Iris pigment epithelial cell (primary cell): ENCODE data around the gene GIPR.
"Not testable (repeated sequence)": the region's sequence is repeated elsewhere in the genome, so short reads cannot be mapped to it uniquely, and the experiment has no call there.

Experiments
- DNase-seq: peaks from one replicate; pipeline ENCODE4 v3.0.0-alpha.2; 2011; ENCODE audit warnings: low read depth

Gene GIPR, protein sequence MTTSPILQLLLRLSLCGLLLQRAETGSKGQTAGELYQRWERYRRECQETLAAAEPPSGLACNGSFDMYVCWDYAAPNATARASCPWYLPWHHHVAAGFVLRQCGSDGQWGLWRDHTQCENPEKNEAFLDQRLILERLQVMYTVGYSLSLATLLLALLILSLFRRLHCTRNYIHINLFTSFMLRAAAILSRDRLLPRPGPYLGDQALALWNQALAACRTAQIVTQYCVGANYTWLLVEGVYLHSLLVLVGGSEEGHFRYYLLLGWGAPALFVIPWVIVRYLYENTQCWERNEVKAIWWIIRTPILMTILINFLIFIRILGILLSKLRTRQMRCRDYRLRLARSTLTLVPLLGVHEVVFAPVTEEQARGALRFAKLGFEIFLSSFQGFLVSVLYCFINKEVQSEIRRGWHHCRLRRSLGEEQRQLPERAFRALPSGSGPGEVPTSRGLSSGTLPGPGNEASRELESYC

GRCh38 chr19:45667620-45668341 lies at the start of gene GIPR:
TSS of gene GIPR (plus strand) at chr19:45668221. CDS start at chr19:45669521, 1,300 bp downstream.
- DNase-seq = no peak

DNA sequence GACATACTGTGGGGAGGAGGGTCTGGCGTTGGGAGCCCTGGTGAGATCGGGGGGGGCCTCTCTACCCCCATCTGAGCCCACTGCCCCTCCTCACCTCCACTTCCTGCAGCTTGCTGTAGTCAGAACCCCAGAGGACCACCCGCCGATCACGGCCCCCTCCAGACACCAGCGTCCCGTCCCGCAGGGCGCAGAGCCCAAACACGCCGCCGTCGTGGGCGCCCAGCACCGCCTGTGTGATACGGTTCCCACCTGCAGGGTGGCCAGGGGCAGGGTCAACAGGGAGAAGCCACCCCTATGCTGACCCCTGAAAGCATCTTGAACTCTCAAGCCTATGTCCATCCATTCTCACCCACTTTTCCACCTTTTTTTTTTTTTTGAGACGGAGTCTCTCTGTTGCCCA lies 46.6 kb upstream of the GIPR start:
- no peak for DNase-seq

DNA sequence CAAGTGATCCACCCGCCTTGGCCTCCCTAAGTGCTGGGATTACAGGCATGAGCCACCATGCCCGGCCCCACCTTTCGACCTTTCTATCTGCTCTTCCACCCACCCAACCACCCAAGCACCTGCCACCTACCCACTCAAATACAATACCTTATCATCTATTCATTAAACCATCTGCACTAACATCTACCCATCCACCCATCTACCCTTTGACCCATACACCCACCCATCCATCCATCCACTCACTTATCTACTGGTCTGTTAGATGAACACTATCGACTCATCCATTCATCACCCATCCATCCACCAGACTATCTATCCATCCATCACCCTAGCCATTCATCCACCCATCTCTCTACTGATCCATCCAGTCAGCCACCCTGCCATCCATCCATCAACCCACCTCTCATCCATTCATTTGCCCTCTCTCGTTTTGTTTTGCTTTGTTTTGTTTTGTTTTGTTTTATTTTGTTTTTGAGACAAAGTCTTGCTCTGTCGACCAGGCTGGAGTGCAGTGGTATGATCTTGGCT lies 46.0 kb upstream of the GIPR start:
- no peak for DNase-seq

GRCh38 chr19:45623984-45624383 lies 44.0 kb upstream of the GIPR start:
- no peak for DNase-seq

- not testable (repeated sequence) for DNase-seq
Observed at GRCh38 chr19:45628219-45628618, 39.8 kb upstream of the GIPR start.

DNA sequence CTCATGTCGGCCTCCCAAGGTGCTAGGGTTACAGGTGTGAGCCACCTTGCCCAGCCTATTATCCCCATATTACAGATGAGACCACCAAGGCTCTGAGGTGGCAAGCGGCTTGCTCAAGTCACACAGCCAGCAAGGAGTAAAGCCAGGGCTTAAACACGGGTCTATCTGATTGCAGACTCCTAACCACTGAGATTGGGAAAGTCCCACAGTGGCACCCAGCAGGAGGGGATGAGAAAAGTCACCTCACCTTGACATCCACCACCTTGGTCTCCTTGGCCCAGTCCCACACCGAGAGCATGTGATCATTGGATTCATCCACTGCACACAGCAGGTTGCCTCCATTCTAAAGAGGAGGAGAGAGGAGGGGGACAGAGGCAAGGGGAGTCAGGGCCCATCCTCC lies 38.3 kb upstream of the GIPR start:
- DNase-seq = no peak

DNA sequence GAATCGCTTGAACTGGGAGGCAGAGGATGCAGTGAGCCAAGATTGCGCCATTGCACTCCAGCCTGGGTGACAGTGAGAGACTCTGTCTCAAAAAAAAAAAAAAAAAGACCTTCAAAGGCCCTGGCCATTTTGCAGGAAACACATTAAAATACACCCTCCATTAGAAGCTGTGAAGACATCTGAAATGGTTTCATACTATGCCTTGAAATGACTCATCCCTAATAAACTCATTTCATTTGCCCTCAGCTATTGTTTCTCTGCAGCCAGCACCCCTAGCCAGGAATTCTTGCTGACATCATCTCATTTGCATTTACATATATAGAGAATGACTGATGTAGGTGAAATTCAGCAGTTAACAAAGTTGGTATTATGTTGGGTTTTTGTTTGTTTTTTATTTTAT lies 37.6 kb upstream of the GIPR start:
- peak; percentile 91 for DNase-seq

DNA sequence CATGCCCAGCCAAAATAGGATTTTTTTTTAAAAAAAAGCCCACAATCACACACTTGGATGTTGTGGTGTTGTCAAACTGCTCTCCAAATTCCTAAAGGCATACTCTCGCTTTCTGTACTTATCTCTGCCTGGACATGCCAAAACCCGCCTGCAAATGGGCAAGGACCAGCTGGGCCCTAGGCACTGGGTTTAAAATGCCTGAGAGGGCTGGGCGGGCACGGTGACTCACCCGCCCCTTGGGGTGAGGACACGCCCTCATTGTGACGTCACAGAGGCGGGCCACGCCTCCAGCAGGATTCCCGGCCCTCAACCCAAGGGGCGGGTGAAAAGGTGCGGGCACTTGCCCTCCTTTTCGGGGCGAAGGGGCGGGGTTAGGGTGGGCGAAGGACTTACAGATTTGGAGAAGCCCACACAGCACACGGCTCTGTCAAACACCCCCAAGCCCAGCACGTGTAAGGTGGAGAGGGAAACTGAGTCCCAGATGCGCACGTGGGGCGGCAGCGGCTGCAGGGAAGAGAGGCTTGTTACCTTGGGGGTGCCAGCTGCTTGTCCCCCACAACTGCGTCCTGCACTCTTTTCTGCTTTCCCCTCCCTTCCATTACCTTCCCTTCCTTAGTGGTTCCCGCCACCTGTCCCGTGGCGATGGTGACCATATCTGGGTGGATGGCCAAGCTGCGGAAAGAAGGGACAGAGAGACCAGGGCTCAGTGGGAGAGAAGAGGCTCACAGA lies 35.4 kb upstream of the GIPR start:
- peak; percentile 79 for DNase-seq

DNA sequence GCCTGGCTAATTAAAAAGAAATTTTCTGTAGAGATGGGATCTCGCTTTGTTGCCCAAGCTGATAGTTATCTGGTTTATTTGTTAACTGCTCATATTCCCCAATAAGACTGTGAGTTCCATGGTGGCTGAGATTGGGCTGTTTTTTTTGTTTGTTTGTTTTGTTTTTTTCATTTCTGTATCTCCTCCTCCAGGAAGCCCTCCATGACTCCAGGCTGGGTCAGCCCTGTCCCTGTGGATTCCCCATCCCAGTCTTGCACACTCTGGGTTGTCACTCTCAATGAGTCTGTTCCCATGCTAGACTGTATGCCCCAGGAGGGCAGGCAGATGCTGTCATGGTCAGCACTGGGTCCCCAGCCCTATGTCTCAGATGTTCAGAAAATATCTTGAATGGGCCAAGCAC lies 31.7 kb upstream of the GIPR start:
- no peak for DNase-seq

DNA sequence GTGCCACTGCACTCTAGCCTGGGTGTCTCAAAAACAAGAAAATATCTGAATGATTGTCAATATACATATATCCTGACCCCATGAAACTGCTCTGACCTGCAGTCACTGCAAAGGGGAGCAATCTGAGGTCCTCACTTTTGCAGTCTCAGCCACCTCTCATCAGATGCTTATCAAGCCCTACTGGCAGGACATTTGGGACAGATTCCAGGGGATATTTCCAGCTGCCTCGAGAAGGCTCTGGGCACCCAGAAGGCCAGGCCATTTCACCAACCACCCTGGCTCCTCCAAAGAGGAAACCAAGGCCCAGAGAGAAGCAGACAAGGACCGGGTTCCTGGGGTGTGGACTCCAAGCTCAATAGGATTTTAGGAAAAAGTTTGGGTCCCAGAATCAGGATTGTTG lies 31.1 kb upstream of the GIPR start:
- DNase-seq = no peak

DNA sequence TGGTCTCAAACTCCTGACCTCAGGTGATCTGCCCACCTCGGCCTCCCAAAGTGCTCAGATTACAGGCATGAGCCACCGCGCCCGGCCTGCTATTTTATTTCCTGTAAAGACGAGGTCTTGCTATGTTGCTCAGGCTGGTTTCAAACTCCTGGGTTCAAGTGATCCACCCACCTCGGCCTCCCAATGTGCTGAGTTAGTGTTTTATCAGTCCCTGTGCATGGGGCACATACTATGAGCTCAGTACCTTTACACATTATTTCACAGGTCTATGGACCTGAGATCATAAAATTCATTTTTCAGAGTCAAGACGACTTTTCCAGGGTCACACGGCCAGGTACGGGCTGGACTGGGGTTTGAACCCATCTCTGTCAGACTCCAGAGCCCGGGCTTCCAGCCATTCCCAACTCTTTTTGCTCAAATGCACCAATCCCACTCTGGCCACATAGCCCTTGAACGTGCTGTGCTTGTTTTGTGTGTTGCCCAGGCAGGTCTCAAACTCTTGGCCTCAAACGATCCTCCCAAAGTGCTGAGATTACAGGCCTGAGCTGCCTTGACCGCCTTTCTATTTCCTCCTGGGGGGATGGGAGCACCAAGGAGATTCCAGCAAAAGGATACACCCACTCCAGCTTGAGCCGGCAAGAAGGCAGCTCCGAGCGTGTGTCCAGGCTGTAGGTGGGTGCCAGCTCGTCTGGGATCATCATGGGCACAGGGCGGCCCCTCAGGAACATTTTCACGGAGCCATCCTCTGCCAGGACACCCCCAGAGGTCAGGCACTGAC lies 29.9 kb upstream of the GIPR start:
- DNase-seq = peak; percentile 60

GRCh38 chr19:45638930-45639729 lies 28.9 kb upstream of the GIPR start, which contains the start of gene EML2:
TSS of gene EML2 (minus strand) at chr19:45639397. CDS start at chr19:45639376, 21 bp downstream.
- DNase-seq = peak; percentile 17

DNA sequence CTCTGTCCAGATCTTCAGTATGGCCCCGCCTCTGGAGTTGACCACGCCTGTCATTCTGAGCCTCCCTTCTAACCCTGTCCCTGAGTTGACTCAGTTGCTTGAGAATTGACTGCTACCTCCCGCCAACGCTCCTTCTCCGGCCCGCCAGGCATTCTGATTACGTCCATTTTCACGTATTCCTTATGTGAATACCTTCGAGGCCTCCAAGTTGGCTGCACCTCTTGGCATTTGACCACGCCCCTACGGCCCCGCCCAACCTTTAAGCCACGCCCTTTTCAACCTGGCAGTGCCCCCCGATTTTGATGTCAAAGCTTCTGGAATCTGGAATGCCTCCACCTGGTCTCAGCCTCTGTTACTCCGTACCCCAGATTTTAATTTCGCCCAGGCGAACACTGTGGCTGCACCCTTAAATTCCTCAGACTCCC lies 27.2 kb upstream of the GIPR start:
- no peak for DNase-seq

DNA sequence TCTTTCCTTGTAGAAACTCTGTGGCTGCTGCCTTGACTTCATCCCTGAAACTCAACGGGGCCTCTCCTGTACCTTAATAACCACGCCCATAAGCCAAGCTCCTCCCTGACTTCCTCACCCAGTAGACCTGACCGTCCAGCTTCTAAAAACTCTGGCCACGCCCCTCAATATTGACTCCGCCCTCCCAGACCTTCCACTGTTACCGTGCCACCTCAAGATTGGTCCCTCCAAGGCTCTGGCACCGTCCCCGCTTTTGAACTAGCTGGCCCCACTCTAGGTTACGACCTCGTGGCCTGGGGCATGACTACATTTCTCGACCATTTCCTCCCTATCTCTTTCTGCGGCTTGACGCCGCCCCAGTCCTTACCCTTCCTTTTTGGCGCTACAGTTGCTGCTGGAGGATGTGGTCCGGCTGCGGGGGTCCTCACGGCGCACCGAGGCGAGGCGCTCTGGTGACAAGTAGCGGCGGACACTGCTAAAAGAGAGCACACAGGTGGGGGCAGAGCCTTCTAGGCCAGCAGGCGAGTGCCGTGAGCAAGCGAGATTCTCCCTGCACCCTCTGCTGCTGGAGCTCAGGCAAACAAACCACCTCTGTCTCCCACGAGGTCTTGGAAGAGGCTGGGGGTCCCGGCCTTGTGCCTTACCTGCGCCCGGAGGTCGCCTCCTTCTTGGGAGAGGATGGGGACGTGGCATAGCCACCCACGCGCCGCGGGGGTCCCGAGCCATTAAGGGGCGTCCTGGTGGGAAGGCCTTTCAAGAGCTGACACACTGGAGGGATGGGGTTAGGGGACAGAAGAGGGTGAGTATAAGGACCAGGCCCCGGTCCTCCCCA lies 26.5 kb upstream of the GIPR start:
- peak; percentile 72 for DNase-seq

DNA sequence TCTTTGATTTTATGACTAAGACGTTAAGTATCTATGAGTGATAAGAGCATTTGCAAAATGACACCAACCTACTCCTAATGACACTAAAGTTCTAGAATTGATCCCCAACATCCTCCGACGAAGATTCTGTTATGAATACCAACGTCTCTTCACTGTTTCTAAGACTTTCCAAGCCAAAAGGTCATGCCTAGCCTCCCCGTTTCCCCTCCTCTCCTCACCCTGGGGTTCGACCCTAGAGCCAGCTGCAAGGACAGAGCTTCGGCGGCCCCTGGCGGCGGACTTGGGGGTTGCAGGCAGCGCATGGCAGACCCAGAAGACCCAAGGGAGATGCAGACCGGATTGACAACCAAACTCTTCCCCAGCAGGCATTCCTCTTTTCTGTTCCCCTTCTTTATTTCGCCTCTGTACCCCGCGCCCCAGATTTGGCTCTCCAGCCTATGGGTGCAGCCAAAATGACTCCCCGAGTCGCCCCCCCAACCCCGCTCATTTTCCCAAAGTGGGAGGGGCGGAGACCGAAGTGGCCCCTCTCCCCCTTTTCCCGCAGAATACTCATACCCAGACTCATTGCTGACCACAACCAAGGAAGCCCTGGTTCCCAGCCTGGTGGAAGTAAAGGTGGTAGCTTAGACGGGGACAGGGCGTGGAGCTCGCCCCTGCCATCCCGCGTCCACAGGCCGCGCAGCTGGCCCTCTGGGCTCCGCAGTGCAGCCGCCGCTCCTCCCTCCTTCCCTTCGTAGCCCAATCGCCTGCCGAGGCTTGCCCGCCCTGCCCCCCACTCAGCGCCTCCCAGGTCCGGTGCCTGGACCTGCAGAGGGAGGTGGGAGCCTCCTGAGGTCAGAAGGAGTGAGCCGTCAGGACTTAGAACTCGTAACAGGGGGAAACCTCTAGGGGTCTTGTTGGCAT lies 24.7 kb upstream of the GIPR start:
- DNase-seq = peak; percentile 76

GRCh38 chr19:45643927-45644771 lies 23.9 kb upstream of the GIPR start:
- DNase-seq = no peak

DNA sequence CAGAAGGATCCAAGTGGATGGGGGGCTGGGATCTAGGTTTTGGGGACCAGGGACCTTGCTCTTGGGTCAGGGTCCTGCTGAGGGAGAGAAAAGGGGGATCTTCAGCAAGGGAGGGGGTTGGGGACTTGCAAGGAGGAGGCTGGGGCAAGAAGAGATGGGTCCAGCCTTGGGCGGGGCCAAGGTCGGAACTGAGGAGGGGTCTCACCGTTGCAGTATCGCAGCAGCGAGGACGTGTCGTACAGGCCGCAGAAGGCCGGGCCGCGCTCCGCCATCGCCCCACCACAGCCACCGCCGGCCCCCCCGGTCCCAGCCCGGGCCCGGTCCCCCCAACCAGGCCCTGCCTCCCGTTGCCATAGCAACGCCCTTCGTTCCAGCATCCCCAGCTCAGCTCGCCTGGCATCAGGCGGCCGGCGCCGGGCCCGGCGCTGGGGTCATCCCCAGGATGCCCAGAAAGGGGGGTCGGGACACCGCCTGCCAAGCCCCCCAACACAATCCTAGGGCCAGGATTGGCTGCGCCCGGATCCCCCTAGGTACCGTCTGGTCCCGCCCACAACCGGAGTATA lies 22.9 kb upstream of the GIPR start:
- DNase-seq = no peak
